ENCODE data around the gene ABHD14A. TPM values are rescaled to one million over a fixed set of nuclear protein-coding genes. Genes with fewer than 3 reads are reported as not detected.

Gene ABHD14A
- total RNA-seq, 1 donor from 2014 or later = 11.8 TPM

DNA sequence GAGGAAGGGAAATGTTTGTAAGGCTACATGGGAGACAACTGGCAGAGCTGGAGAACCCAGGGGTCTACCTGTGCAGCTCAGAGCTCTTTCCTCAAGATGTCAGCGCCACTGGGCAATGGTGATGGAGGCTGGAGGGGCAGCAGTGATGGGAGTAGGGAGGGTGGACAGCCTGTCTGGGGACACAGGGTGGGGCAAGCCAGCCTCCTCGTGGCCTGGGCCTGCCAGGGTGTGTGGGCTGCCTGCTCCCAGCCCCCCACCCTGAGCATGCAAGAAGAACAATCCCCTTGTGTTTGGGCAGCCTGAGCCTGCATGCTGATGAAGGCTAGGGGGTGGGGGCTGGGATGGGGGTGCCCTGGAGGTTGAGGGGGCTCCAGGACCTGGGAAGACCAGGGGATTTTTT lies 8.8 kb upstream of the ABHD14A start:
- no peak overlapping the region for H2AFZ ChIP-seq (ENCODE audit: low read depth, low read length)
- no peak overlapping the region for H3K27ac ChIP-seq (ENCODE audit: low read depth, low read length)
- H3K4me1 ChIP-seq (ENCODE audit: insufficient read depth, low read length) = peaks cover 15% of the 10 kb centered on the region
- H3K36me3 ChIP-seq (ENCODE audit: insufficient read depth, low read length) = no peaks in the 10 kb centered on the region
- H3K27me3 Mint-ChIP-seq (ENCODE audit: low read depth, unreplicated experiment) = peaks cover 6% of the 10 kb centered on the region
- no peak overlapping the region for H3K9ac ChIP-seq (ENCODE audit: low read length)
- no peaks in the 10 kb centered on the region for H3K27me3 ChIP-seq (ENCODE audit: insufficient read depth, low read length)
- no peak for FAIRE-seq
- H3K9me3 ChIP-seq (ENCODE audit: insufficient read depth, low read depth, low read length) = no peaks in the 10 kb centered on the region
- H3K4me2 ChIP-seq (ENCODE audit: low read length) = peak overlapping the region; percentile 98
- H3K4me3 ChIP-seq (ENCODE audit: insufficient read depth, low read depth, low read length) = no peak overlapping the region
- H3K79me2 ChIP-seq (ENCODE audit: insufficient read depth, low read length) = peaks cover 44% of the 10 kb centered on the region
- peaks cover 62% of the 10 kb centered on the region for H4K20me1 ChIP-seq (ENCODE audit: insufficient read depth, low read length)
- DNase-seq (ENCODE audit: low read depth) = no peak
- H3K4me1 Mint-ChIP-seq (ENCODE audit: low read depth, unreplicated experiment) = peaks cover 14% of the 10 kb centered on the region
- peak overlapping the region; percentile 90 for H3K4me3 Mint-ChIP-seq (ENCODE audit: unreplicated experiment)
- peaks cover 3% of the 10 kb centered on the region for H3K9me3 Mint-ChIP-seq (ENCODE audit: unreplicated experiment)
- H3K36me3 Mint-ChIP-seq (ENCODE audit: low read depth, unreplicated experiment) = peaks cover 18% of the 10 kb centered on the region
- H3K27ac Mint-ChIP-seq (ENCODE audit: unreplicated experiment) = no peak overlapping the region
- TF ChIP-seq EZH2 (IDR thresholded peaks at IDR 0.05; ENCODE audit: insufficient read depth, low read length) = no peak
- TF ChIP-seq, protein P1, sequence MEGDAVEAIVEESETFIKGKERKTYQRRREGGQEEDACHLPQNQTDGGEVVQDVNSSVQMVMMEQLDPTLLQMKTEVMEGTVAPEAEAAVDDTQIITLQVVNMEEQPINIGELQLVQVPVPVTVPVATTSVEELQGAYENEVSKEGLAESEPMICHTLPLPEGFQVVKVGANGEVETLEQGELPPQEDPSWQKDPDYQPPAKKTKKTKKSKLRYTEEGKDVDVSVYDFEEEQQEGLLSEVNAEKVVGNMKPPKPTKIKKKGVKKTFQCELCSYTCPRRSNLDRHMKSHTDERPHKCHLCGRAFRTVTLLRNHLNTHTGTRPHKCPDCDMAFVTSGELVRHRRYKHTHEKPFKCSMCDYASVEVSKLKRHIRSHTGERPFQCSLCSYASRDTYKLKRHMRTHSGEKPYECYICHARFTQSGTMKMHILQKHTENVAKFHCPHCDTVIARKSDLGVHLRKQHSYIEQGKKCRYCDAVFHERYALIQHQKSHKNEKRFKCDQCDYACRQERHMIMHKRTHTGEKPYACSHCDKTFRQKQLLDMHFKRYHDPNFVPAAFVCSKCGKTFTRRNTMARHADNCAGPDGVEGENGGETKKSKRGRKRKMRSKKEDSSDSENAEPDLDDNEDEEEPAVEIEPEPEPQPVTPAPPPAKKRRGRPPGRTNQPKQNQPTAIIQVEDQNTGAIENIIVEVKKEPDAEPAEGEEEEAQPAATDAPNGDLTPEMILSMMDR (IDR thresholded peaks at IDR 0.05; ENCODE audit: insufficient read depth, low read depth, low read length) = no peak

DNA sequence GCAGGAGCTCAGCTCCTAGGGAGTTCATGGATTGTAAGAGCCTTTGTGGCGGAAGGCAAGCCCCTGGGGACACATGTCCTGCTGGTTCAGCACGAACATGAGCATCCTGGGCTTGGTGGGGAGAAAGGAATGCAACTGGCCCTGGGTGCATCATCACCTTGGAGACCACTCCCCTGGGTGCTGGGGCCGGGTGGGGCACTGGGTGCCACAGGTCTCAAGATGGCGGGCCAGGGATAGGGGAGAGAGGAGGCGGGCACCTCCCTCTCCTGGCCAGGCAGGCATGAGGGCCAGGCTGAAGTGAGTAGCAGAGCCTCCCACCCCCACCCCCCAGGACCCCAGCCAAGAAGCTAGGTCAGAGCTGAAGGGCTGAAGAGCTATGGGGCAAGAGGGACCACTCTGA lies 8.4 kb upstream of the ABHD14A start:
- Histone ChIP-seq H3K36me3 (ENCODE audit: insufficient read depth, low read length) (no peaks in the 10 kb centered on the region), H3K79me2 (ENCODE audit: insufficient read depth, low read length) (peaks cover 44% of the 10 kb centered on the region), H3K9me3 (ENCODE audit: insufficient read depth, low read depth, low read length) (no peaks in the 10 kb centered on the region), H3K4me2 (ENCODE audit: low read length) (peak overlapping the region; percentile 98), H3K4me3 (ENCODE audit: insufficient read depth, low read depth, low read length) (peak overlapping the region; percentile 86), H2AFZ (ENCODE audit: low read depth, low read length) (no peak overlapping the region), H3K4me1 (ENCODE audit: insufficient read depth, low read length) (peaks cover 15% of the 10 kb centered on the region), H3K27me3 (ENCODE audit: insufficient read depth, low read length) (no peaks in the 10 kb centered on the region), H3K27ac (ENCODE audit: low read depth, low read length) (no peak overlapping the region), H4K20me1 (ENCODE audit: insufficient read depth, low read length) (peaks cover 59% of the 10 kb centered on the region), H3K9ac (ENCODE audit: low read length) (peak overlapping the region; percentile 85)
- peak overlapping the region; percentile 90 for H3K4me3 Mint-ChIP-seq (ENCODE audit: unreplicated experiment)
- peaks cover 14% of the 10 kb centered on the region for H3K4me1 Mint-ChIP-seq (ENCODE audit: low read depth, unreplicated experiment)
- H3K27ac Mint-ChIP-seq (ENCODE audit: unreplicated experiment) = no peak overlapping the region
- no peak for FAIRE-seq
- peaks cover 3% of the 10 kb centered on the region for H3K9me3 Mint-ChIP-seq (ENCODE audit: unreplicated experiment)
- DNase-seq (ENCODE audit: low read depth) = no peak
- peaks cover 14% of the 10 kb centered on the region for H3K36me3 Mint-ChIP-seq (ENCODE audit: low read depth, unreplicated experiment)
- peaks cover 4% of the 10 kb centered on the region for H3K27me3 Mint-ChIP-seq (ENCODE audit: low read depth, unreplicated experiment)
- TF ChIP-seq, protein P1 (IDR thresholded peaks at IDR 0.05; ENCODE audit: insufficient read depth, low read depth, low read length) = no peak
- TF ChIP-seq EZH2 (IDR thresholded peaks at IDR 0.05; ENCODE audit: insufficient read depth, low read length) = no peak

DNA sequence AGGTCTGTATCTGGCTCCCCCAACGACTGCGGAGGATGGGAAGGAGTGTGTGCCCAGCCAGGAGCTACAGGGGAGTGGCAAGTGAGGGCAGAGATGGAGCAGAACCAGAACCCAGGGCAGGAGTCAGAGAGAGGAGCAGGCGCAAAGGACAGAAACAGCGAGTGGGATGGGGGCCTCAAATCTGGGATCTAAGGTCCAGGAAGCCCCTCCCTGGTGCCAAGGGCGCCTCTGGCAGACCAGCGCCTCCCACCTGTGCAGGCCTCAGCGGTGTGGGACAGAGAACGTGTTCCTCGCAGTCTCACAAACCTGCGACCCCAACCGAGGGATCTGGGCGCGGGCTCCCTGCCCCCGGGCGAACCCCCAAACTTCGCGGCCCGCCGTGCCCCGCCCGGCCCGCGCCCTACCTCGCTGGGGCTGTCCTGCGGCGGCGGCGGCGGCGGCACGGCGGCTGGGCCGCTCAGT lies 7.9 kb upstream of the ABHD14A start:
- no peak for DNase-seq (ENCODE audit: low read depth)
- H3K9me3 Mint-ChIP-seq (ENCODE audit: unreplicated experiment) = peaks cover 3% of the 10 kb centered on the region
- peak overlapping the region; percentile 77 for H2AFZ ChIP-seq (ENCODE audit: low read depth, low read length)
- peaks cover 54% of the 10 kb centered on the region for H4K20me1 ChIP-seq (ENCODE audit: insufficient read depth, low read length)
- H3K4me1 ChIP-seq (ENCODE audit: insufficient read depth, low read length) = peaks cover 15% of the 10 kb centered on the region
- peaks cover 1% of the 10 kb centered on the region for H3K27me3 Mint-ChIP-seq (ENCODE audit: low read depth, unreplicated experiment)
- H3K9ac ChIP-seq (ENCODE audit: low read length) = peak overlapping the region; percentile 85
- no peak for FAIRE-seq
- no peaks in the 10 kb centered on the region for H3K36me3 ChIP-seq (ENCODE audit: insufficient read depth, low read length)
- peak overlapping the region; percentile 86 for H3K4me3 ChIP-seq (ENCODE audit: insufficient read depth, low read depth, low read length)
- H3K9me3 ChIP-seq (ENCODE audit: insufficient read depth, low read depth, low read length) = no peaks in the 10 kb centered on the region
- H3K4me1 Mint-ChIP-seq (ENCODE audit: low read depth, unreplicated experiment) = peaks cover 14% of the 10 kb centered on the region
- peaks cover 11% of the 10 kb centered on the region for H3K36me3 Mint-ChIP-seq (ENCODE audit: low read depth, unreplicated experiment)
- peaks cover 44% of the 10 kb centered on the region for H3K79me2 ChIP-seq (ENCODE audit: insufficient read depth, low read length)
- TF ChIP-seq, protein P1 (IDR thresholded peaks at IDR 0.05; ENCODE audit: insufficient read depth, low read depth, low read length) = no peak
- TF ChIP-seq EZH2 (IDR thresholded peaks at IDR 0.05; ENCODE audit: insufficient read depth, low read length) = no peak
- H3K27me3 ChIP-seq (ENCODE audit: insufficient read depth, low read length) = no peaks in the 10 kb centered on the region
- H3K27ac Mint-ChIP-seq (ENCODE audit: unreplicated experiment) = no peak overlapping the region
- peak overlapping the region; percentile 47 for H3K27ac ChIP-seq (ENCODE audit: low read depth, low read length)
- H3K4me3 Mint-ChIP-seq (ENCODE audit: unreplicated experiment) = peak overlapping the region; percentile 90
- H3K4me2 ChIP-seq (ENCODE audit: low read length) = peak overlapping the region; percentile 98

All from astrocyte (in vitro differentiated cells and primary cell).